ENCODE results near the gene MAP3K13. TPM values are rescaled to one million over a fixed set of nuclear protein-coding genes. Genes with fewer than 3 reads are reported as not detected.
A peak's percentile ranks its signal among the peaks of the same experiment; 100 is the strongest.
"Not testable (repeated sequence)": the region's sequence is repeated elsewhere in the genome, so short reads cannot be mapped to it uniquely, and the experiment has no call there.

MAP3K13 gene
- total RNA-seq, 2 donors from 2014 or later = 9.4 to 12.6 TPM

DNA sequence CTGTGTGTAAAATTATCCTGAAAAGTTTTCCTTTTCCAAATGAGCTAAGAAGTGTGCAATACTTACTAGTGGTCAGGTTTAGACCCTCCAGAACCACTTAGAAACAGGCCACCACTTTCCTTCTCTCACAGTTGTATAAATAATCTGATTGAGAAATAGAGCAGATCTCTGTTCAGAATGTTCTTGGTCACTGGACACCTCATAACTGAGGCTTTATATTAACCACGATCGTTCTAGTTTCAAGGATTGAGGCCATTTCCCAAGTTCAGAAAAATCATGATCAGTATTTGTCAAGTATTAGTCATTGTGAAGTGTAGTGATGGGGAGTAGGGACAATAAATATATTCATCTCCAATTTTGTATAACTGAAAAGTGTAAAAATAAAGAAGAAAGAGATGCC is 1.0 kb upstream of the MAP3K13 start:
- Histone ChIP-seq H3K9me3 (no peaks in the 10 kb centered on the region), H3K27ac (no peak overlapping the region), H3K4me3 (no peak overlapping the region), H3K27me3 (no peaks in the 10 kb centered on the region), H3K36me3 (no peaks in the 10 kb centered on the region), H3K4me1 (peaks cover 0 to 10% of the 10 kb centered on the region in 2 donors)
- TF ChIP-seq, protein P1, sequence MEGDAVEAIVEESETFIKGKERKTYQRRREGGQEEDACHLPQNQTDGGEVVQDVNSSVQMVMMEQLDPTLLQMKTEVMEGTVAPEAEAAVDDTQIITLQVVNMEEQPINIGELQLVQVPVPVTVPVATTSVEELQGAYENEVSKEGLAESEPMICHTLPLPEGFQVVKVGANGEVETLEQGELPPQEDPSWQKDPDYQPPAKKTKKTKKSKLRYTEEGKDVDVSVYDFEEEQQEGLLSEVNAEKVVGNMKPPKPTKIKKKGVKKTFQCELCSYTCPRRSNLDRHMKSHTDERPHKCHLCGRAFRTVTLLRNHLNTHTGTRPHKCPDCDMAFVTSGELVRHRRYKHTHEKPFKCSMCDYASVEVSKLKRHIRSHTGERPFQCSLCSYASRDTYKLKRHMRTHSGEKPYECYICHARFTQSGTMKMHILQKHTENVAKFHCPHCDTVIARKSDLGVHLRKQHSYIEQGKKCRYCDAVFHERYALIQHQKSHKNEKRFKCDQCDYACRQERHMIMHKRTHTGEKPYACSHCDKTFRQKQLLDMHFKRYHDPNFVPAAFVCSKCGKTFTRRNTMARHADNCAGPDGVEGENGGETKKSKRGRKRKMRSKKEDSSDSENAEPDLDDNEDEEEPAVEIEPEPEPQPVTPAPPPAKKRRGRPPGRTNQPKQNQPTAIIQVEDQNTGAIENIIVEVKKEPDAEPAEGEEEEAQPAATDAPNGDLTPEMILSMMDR (IDR thresholded peaks at IDR 0.05) = no peak
- DNase-seq (ENCODE audit: low spot score) = no peak

DNA sequence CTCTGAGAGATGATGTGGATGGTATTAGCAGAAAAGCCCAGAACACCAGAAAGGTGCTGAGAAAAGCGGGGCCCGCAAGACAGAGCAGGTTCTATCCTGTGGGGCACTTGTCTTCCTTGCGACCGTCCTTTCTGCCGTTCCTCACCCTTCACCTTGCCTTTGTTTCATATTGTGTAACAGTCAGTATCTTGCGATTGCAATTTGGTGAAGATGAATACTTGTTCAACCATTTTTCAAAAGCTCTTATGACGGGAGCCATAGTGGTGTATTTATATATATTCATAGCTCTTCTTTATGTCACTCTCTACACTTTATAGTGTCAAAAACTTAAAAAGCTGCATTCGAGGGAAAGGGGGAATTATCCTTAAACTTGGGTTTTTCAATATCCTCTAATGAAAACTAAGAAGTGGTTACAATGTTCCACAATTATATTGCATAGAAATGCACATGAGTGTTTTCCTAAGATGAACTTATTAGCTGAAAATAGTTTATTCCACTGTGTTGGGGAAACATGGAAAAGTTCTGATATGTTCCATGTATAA is 797 bp downstream of the MAP3K13 start:
- Histone ChIP-seq H3K27ac (peak overlapping the region; percentile 71 to 73), H3K4me3 (peak overlapping the region; percentile 53 to 66), H3K9me3 (no peaks in the 10 kb centered on the region), H3K36me3 (no peaks in the 10 kb centered on the region), H3K4me1 (peaks cover 0 to 10% of the 10 kb centered on the region in 2 donors), H3K27me3 (no peaks in the 10 kb centered on the region)
- no peak for DNase-seq (ENCODE audit: low spot score)
- TF ChIP-seq, protein P1 (IDR thresholded peaks at IDR 0.05) = no peak

DNA sequence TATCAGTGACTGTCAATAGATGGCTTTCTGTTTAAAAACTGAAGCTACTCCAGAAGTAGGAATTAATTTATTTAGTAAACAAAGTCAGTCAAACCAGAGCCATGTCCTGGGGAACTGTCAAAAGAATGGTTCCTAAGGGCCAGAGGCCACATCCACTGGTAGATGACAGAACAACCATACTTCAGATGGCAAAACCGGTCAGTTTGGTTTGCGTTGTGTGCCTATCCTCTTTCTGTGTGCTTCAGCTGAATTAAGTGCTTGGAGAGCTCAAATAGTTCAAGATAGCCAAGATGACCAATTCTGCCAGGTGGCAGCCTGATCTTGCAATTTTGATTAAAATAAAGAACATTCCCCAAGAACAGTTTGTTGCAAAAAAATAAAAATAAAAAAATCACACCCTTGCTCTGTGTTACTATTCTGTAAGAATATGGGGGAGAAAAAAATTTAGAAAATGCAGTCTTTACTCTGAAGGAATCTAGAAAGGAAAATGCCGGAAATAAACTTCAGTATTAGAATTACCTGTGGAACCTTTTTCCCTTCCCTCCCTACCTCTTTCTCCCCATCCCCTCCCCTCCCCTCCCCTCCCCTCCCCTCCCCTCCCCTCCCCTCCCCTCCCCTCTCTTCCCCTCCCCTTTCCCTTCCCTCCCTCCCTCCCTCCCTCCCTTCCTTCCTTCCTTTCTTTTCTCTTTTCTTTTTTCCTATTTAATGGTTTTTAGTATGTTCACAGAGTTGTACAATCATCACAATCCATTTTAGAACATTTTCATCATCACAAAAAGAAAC is 2.5 kb downstream of the MAP3K13 start:
- Histone ChIP-seq H3K36me3 (no peaks in the 10 kb centered on the region), H3K27me3 (no peaks in the 10 kb centered on the region), H3K4me3 (no peak overlapping the region), H3K27ac (no peak overlapping the region), H3K9me3 (no peaks in the 10 kb centered on the region), H3K4me1 (peaks cover 0 to 10% of the 10 kb centered on the region in 2 donors)
- TF ChIP-seq, protein P1 (IDR thresholded peaks at IDR 0.05) = no peak
- no peak for DNase-seq (ENCODE audit: low spot score)

DNA sequence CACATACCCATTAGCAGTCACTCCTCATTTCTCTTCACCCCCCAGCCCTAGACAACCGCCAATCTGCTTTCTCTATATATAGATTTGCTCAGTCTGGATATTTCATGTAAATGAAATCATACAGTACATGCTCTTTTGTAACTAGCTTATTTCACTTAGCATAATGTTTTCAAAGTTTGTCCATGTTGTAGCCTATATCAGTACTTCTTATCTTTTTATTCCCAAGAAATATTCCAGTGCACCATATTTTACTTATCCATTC is 3.1 kb downstream of the MAP3K13 start:
- Histone ChIP-seq H3K27me3 (no peaks in the 10 kb centered on the region), H3K4me1 (peaks cover 0 to 10% of the 10 kb centered on the region in 2 donors), H3K27ac (no peak overlapping the region), H3K4me3 (no peak overlapping the region), H3K36me3 (no peaks in the 10 kb centered on the region), H3K9me3 (no peaks in the 10 kb centered on the region)
- no peak for DNase-seq (ENCODE audit: low spot score)
- TF ChIP-seq, protein P1 (IDR thresholded peaks at IDR 0.05) = no peak

DNA sequence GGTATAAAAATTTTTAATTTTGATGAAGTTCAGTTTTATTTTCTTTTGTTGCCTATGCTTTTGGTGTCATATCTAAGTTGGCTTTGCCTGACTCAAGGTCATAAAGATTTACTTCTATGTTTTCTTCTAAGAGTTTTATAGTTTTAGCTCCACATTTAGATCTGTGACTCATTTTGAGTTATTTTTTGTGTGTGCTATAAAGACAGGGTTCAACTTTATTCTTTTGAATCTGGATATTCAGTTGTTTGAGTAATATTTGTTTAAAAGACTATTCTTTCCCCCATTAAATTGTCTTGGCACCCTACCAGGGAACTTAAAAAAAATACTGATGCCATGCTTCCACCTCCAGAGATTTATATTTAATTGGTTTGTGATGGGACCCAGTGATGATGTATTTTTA is 4.0 kb downstream of the MAP3K13 start:
- TF ChIP-seq, protein P1 (IDR thresholded peaks at IDR 0.05) = no peak
- Histone ChIP-seq H3K4me1 (peaks cover 0 to 10% of the 10 kb centered on the region in 2 donors), H3K36me3 (no peaks in the 10 kb centered on the region), H3K27me3 (no peaks in the 10 kb centered on the region), H3K9me3 (no peaks in the 10 kb centered on the region), H3K27ac (no peak overlapping the region), H3K4me3 (no peak overlapping the region)
- no peak for DNase-seq (ENCODE audit: low spot score)

DNA sequence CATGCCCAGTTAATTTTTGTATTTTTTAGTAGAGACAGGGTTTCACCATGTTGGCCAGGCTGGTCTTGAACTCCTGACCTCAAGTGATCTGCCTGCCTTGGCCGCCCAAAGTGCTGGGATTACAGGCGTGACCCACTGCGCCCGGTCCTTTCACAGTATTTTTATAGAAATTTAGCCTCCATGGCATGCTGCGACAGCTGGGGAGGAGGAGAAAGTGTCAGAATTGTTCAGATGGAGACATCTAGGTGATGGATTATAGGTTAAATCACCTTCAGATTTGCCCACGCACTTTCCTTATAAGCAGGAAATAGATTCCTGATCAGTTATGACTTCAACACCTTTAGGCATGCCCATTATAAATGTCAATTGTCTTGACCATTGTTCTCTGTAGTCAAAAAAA is 7.4 kb downstream of the MAP3K13 start:
- H3K9me3 ChIP-seq; H3K27ac ChIP-seq; H3K4me3 ChIP-seq; DNase-seq (ENCODE audit: low spot score); H3K27me3 ChIP-seq; H3K36me3 ChIP-seq; H3K4me1 ChIP-seq: not testable (repeated sequence)

All from right atrium auricular region (tissue), 2 donors.